ENCODE results near the gene SUGCT.

Gene SUGCT

DNA sequence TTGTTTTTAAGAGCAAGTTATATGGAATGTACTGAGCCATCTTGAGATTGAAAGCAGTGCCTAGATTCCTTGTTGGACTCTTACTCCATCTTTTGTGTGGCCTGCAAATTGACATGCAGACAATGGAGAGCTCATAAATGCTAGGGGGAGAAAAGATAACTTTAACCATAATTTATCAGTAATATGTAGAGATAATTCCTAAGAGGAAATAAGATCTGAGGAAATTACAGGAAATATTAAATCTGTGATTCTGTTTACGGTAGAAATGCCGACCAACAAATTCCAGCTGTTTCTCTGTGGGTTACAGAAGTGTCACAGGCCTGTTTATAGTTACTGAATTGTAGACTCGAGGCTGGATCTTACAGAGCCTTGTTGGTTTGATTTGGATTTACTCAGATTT, 348.0 kb downstream of the SUGCT start:
- no peak for DNase-seq (ENCODE audit: low spot score in 2 of 2)
- Histone ChIP-seq H3K27me3 (ENCODE audit: low read depth) (no peaks in the 10 kb centered on the region), H3K9me3 (no peaks in the 10 kb centered on the region), H3K36me3 (replicated peaks) (no peaks in the 10 kb centered on the region), H3K4me1 (no peaks in the 10 kb centered on the region), H3K4me3 (no peak overlapping the region)
- in situ Hi-C loops (cut with MboI; ENCODE audit: low sequenced_read_pairs) = no loop called here

DNA sequence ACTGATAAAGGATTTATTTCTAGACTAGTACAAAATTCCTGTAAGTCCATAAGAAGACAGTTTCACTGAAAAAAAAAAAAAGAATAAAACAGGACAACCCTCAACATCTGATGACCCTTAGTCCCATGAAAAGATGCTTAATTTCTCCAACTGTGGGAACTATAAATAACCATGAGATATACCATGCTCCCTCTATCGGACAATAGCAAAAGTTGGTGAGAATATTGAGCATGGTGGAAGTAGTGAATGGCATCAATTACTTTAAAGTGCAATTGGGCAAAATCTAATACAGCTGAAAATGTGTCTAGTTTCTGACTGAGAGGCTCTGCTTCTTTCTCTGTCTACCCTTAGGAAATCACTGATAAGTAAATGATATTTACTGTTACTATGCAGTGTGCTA, 348.8 kb downstream of the SUGCT start:
- Histone ChIP-seq H3K36me3 (replicated peaks) (no peaks in the 10 kb centered on the region), H3K27me3 (ENCODE audit: low read depth) (no peaks in the 10 kb centered on the region), H3K4me3 (no peak overlapping the region), H3K4me1 (no peaks in the 10 kb centered on the region), H3K9me3 (no peaks in the 10 kb centered on the region)
- DNase-seq (ENCODE audit: low spot score in 2 of 2) = no peak
- in situ Hi-C loops (cut with MboI; ENCODE audit: low sequenced_read_pairs) = no loop called here

DNA sequence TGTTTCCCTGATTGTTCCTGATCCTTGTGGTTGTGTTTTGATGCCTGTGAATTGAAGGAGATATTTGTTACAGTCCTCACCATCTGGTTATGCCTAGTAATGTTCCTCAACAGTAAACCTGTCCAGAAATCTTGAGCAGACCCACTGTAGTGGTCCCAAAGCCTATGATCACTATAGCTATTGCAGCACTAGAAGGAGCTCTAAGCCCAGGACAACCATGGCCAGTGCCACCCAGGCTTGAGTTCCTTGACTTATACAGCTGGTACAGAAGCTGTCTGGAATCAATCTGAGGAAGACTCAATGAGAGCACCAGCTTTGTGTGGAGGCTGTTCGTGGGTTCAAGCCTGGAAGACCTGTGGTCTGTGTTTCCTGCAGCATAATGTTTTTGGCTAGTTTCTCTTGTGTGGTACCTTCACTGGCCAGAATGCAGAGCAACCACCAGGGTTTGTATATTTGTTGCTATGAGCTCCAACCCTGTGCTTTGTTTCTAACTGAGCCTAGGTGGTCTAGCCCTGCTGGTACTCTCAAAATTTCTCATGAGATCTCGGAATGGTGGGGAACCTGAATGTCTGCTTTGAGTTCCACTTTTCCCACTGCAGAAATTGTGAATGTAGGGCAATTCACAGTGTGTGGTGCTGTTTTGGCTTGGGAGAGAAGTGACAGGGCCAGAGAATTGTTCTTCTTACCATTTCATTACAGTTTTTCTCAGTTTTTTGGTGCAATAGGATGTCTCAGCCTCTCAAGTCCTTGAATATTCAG, 355.2 kb downstream of the SUGCT start:
- in situ Hi-C loops (cut with MboI; ENCODE audit: low sequenced_read_pairs) = no loop called here
- H3K4me3 ChIP-seq = no peak overlapping the region
- no peaks in the 10 kb centered on the region for H3K27me3 ChIP-seq (ENCODE audit: low read depth)
- H3K4me1 ChIP-seq = no peaks in the 10 kb centered on the region
- H3K36me3 ChIP-seq (replicated peaks) = no peaks in the 10 kb centered on the region
- no peak for DNase-seq (ENCODE audit: low spot score in 2 of 2)
- H3K9me3 ChIP-seq = no peaks in the 10 kb centered on the region

DNA sequence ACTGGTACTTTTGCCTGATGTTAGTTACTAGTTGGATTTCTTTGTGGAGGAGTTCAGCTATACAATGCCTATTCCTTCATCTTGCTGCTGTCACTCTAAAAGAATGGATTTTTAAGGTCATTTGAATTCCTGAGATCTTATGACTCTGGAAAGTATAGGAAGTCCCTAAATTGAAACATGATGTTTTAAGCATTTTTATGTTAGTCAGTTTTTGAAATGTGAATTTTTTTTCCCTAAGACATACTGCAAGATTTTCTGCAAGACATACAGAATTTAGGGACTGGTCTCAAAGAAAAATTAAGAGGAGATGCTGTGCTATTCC, 355.8 kb downstream of the SUGCT start:
- in situ Hi-C loops (cut with MboI; ENCODE audit: low sequenced_read_pairs) = no loop called here
- Histone ChIP-seq H3K27me3 (ENCODE audit: low read depth) (no peaks in the 10 kb centered on the region), H3K36me3 (replicated peaks) (no peaks in the 10 kb centered on the region)

DNA sequence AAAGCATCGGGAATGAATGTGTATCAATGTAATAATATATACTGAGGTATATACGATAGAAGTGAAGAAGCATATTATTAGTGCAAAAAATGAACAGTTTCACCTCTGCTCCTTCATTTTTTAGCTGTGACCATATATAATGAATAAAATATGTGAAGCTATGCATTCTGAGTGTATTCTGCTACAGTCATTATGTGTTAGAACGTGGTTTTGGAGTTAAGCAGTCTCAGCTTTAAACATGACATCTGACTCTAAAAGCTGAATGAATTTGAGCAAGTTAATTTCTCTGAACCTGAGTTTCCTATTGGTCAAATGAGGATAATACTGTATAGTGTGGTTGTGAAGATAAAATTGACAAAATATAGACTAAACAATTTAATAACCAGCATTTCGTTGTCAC, 358.1 kb downstream of the SUGCT start:
- H3K36me3 ChIP-seq (replicated peaks) = no peaks in the 10 kb centered on the region
- no peaks in the 10 kb centered on the region; the same call in 1 of the 2 replicates for H3K27me3 ChIP-seq (ENCODE audit: low read depth)
- no peaks in the 10 kb centered on the region for H3K4me1 ChIP-seq
- no peak overlapping the region for H3K4me3 ChIP-seq
- in situ Hi-C loops (cut with MboI; ENCODE audit: low sequenced_read_pairs) = no loop called here
- H3K9me3 ChIP-seq = no peaks in the 10 kb centered on the region
- DNase-seq (ENCODE audit: low spot score in 2 of 2) = no peak

More for the DNA sequence above, 355.8 kb downstream of the SUGCT start:
- Histone ChIP-seq H3K4me1 (no peaks in the 10 kb centered on the region), H3K4me3 (no peak overlapping the region), H3K9me3 (no peaks in the 10 kb centered on the region)
- DNase-seq (ENCODE audit: low spot score in 2 of 2) = no peak

DNA sequence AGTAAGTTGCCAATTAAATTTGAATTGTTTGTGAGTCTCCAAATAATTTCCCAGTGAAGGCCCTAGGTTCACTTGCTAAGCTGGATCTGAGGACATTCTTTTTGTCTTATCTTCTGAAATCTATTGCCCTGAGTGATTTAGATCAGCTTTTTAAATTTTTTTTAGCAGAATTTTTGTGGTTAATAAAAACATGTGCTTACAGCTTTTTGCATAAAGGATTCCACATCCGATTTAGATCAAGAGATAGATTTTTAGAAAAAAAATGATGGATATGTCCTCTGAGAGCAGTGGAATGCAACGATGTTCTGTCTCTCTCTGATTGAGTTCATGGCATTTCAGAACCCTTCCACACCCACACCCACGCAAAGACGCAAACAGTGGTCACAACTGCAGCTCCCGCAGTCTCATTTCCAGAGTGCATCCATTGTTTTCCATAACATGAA, 358.8 kb downstream of the SUGCT start:
- no peaks in the 10 kb centered on the region for H3K36me3 ChIP-seq (replicated peaks)
- no peak for DNase-seq (ENCODE audit: low spot score in 2 of 2)
- no peaks in the 10 kb centered on the region for H3K9me3 ChIP-seq
- in situ Hi-C loops (cut with MboI; ENCODE audit: low sequenced_read_pairs) = no loop called here
- H3K4me3 ChIP-seq = no peak overlapping the region
- no peaks in the 10 kb centered on the region for H3K4me1 ChIP-seq
- H3K27me3 ChIP-seq (ENCODE audit: low read depth) = no peaks in the 10 kb centered on the region; the same call in 1 of the 2 replicates

DNA sequence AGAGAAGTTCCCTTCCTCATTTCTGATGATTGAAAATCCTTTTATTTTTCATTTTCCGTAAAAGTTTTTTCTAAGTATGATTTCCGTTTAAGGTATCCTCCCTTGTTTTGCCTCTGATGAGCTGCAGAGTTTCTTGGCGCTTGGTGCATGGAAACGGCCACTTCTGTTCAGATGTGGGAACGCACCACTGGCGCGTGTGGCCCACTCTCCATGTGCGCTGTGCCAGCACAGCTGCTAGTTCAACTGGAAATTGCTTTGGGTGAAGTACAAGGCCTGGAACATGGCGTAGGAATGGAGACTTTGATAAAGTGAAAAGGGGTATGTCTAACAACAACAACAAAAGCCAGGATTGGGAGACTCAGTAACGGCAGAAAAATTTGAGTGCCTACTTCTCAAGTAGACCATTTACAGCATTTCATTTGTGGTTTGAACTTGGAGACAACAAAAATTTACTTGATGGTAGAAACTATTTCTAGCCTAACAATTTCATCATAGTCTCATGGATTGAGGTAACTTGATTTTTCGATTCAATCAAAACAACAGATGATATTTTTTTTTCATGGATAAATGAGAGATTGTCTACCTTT, 364.2 kb downstream of the SUGCT start:
- H3K4me1 ChIP-seq = no peaks in the 10 kb centered on the region
- H3K27me3 ChIP-seq (ENCODE audit: low read depth) = no peaks in the 10 kb centered on the region; the same call in 1 of the 2 replicates
- no peak overlapping the region for H3K4me3 ChIP-seq
- no peaks in the 10 kb centered on the region for H3K9me3 ChIP-seq
- DNase-seq (ENCODE audit: low spot score in 2 of 2) = no peak
- no peaks in the 10 kb centered on the region for H3K36me3 ChIP-seq (replicated peaks)
- in situ Hi-C loops (cut with MboI; ENCODE audit: low sequenced_read_pairs) = no loop called here

DNA sequence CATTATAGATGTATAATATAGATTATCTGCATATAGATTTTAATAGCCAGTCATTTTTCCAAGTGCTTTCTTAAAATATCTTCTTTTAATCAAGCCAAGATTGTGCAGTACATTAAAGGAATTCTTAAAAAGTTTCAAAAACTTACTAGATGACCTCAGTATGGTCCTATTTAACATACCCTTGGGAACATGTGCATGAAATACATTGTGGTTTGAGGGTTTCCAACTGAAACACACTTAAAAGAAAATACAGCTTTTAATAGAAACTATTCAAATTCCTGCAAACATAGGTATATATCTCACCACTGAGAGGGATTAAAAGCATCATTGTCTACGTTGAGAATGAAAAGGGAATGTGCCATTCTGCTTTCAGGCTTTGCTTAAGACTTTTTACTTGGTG, 364.9 kb downstream of the SUGCT start:
- in situ Hi-C loops (cut with MboI; ENCODE audit: low sequenced_read_pairs) = no loop called here
- no peak for DNase-seq (ENCODE audit: low spot score in 2 of 2)
- no peaks in the 10 kb centered on the region; the same call in 1 of the 2 replicates for H3K27me3 ChIP-seq (ENCODE audit: low read depth)
- no peaks in the 10 kb centered on the region for H3K4me1 ChIP-seq
- H3K36me3 ChIP-seq (replicated peaks) = no peaks in the 10 kb centered on the region
- H3K4me3 ChIP-seq = no peak overlapping the region
- no peaks in the 10 kb centered on the region for H3K9me3 ChIP-seq

DNA sequence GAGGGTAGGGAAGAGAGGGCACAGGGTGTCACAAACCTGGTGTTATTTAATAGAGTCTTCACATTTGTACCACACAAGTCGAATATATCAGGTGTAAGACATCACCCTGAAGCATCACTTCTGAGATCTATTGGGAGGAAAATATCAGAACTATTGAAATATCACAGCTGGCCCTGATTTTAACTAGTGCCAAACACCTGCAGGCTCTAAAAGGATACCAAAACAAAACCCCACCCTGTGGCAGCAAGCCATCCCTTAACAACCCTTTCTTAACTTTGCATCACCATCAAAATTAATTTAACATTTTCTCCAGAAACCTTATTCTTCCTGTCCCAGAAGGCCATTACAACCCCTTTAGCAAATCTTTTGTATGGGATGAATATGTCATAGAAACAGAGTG, 365.4 kb downstream of the SUGCT start:
- no peaks in the 10 kb centered on the region for H3K4me1 ChIP-seq
- H3K4me3 ChIP-seq = no peak overlapping the region
- H3K36me3 ChIP-seq (replicated peaks) = no peaks in the 10 kb centered on the region
- in situ Hi-C loops (cut with MboI; ENCODE audit: low sequenced_read_pairs) = no loop called here
- no peaks in the 10 kb centered on the region; the same call in 1 of the 2 replicates for H3K27me3 ChIP-seq (ENCODE audit: low read depth)
- no peaks in the 10 kb centered on the region for H3K9me3 ChIP-seq
- no peak for DNase-seq (ENCODE audit: low spot score in 2 of 2)

DNA sequence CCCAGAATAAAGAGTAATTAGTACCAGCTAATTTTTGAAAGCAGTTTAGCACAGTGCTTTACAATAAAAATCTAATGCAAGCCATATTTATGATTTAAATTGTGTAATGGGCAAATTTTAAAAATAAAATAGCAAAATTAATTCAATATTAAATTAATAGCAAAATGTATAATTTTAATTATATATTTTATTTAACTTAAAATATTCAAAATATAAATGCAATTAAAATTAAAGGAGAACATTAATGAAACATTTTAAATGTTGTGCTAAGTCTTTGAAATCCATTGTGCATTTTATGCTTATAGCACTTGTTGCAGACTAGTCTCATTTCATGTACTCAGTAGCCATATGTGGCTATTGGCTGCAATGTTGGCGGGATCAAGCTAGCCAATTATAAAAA, 367.6 kb downstream of the SUGCT start:
- in situ Hi-C loops (cut with MboI; ENCODE audit: low sequenced_read_pairs) = no loop called here
- no peaks in the 10 kb centered on the region for H3K36me3 ChIP-seq (replicated peaks)
- H3K4me1 ChIP-seq = no peaks in the 10 kb centered on the region
- H3K4me3 ChIP-seq = no peak overlapping the region
- DNase-seq (ENCODE audit: low spot score in 2 of 2) = no peak
- H3K9me3 ChIP-seq = no peaks in the 10 kb centered on the region
- no peaks in the 10 kb centered on the region for H3K27me3 ChIP-seq (ENCODE audit: low read depth)

DNA sequence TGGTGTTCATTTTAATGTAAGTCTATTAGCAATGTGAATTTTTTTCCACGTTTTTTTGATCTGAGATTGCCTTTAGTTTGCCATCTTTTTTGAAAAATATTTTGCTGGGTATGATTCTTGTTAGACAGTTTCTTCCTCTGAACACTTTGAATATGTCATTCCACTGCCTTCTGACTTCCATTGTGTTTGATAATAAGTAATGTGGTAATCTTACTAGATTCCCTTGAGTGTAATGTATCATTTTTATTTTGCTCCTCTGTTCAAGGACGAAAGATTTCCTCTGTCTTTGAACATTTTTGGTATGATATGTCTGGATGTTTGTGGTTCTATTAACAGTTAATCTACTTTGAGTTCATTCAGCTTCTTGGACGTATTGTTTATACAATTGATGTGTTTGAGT, 371.4 kb downstream of the SUGCT start:
- in situ Hi-C loops (cut with MboI; ENCODE audit: low sequenced_read_pairs) = no loop called here
- Histone ChIP-seq H3K4me1 (no peaks in the 10 kb centered on the region), H3K36me3 (replicated peaks) (no peaks in the 10 kb centered on the region), H3K4me3 (no peak overlapping the region), H3K27me3 (ENCODE audit: low read depth) (no peaks in the 10 kb centered on the region), H3K9me3 (no peaks in the 10 kb centered on the region)
- no peak for DNase-seq (ENCODE audit: low spot score in 2 of 2)

DNA sequence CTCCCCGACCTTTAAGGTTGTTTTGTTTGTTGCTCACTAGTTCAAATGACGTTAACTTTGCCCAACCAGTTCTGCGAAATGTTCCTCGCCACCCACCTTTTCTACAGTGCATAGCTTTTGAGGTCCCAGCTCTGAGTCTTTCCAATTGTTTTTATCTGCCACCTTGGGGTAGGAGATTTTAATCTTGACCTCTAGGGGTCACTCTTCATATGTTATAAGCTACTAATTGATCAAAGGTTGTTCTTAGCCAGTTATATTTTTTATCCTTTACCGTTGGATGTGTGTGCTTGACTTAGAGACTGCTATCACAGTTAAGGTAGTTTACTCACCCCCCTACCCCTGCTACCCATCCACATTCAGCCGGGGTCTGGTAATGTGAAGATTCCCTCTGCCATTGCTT, 372.4 kb downstream of the SUGCT start:
- no peak for DNase-seq (ENCODE audit: low spot score in 2 of 2)
- in situ Hi-C loops (cut with MboI; ENCODE audit: low sequenced_read_pairs) = no loop called here
- H3K36me3 ChIP-seq (replicated peaks) = no peaks in the 10 kb centered on the region
- no peaks in the 10 kb centered on the region; the same call in 1 of the 2 replicates for H3K4me1 ChIP-seq
- no peaks in the 10 kb centered on the region for H3K27me3 ChIP-seq (ENCODE audit: low read depth)
- H3K9me3 ChIP-seq = no peaks in the 10 kb centered on the region
- H3K4me3 ChIP-seq = no peak overlapping the region

DNA sequence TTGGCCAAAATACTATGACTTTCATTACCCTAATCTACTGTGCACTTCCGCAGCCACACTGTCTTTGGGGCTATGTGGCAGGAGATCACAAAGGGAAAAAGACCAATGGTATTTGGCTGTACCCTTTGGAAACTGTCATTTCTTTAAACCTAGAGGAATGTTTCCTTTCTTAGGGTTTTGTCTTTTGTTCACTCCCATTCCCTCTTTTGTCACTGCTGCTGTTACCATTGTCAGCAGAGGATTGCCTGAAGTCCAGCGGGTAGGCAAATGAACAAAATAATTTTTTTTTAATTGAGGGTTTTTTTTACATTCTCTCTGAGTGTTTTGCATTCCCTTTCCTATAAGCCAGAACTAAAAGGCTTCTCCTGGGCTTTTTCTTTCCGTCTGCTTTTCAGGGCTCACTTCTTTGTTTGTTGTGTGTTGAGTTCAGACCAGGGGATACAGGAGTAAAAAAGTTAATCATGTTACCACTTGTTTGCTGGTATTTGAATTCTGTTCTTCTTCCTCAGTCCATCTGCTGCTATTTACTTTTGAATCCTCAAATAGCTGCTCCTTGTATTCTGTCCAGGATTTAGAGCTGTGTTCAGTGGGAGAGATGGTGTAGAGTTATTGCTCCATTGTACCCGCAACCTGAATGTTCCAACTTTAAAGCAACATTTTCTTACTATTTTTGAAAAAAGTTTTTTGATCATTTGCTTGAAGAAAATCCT, 374.6 kb downstream of the SUGCT start:
- in situ Hi-C loops (cut with MboI; ENCODE audit: low sequenced_read_pairs) = no loop called here

DNA sequence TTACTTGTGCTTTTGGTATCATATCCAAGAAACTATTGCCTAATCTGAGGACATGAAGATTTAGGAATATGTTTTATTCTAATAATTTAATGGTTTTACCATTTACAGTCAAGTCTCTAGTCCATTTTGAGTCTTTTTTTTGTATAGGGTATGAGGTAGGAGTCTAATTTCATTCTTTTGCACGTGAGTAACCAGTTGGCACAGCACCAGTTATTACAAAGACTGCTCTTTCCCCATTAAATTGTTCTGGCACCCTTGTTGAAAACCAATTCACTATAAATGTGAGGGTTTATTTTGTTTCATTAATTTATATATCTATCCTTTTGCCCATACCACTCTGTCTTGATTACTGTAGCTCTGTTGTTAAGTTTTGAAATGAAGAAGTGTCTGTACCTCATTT, 381.6 kb downstream of the SUGCT start:
- no peaks in the 10 kb centered on the region; the same call in 1 of the 2 replicates for H3K27me3 ChIP-seq (ENCODE audit: low read depth)
- H3K4me3 ChIP-seq = no peak overlapping the region
- no peaks in the 10 kb centered on the region; the same call in 1 of the 2 replicates for H3K4me1 ChIP-seq
- no peaks in the 10 kb centered on the region for H3K9me3 ChIP-seq
- DNase-seq (ENCODE audit: low spot score in 2 of 2) = no peak
- in situ Hi-C loops (cut with MboI; ENCODE audit: low sequenced_read_pairs) = no loop called here
- H3K36me3 ChIP-seq (replicated peaks) = no peaks in the 10 kb centered on the region

More for the DNA sequence above, 374.6 kb downstream of the SUGCT start:
- Histone ChIP-seq H3K9me3 (no peaks in the 10 kb centered on the region), H3K36me3 (replicated peaks) (no peaks in the 10 kb centered on the region), H3K4me3 (no peak overlapping the region), H3K4me1 (no peaks in the 10 kb centered on the region; the same call in 1 of the 2 replicates), H3K27me3 (ENCODE audit: low read depth) (no peaks in the 10 kb centered on the region)
- no peak for DNase-seq (ENCODE audit: low spot score in 2 of 2)

All from HAP-1 (cell line).